ENCODE data around the gene TMEM163.
A peak's percentile ranks its signal among the peaks of the same experiment; 100 is the strongest.

TMEM163 gene

DNA sequence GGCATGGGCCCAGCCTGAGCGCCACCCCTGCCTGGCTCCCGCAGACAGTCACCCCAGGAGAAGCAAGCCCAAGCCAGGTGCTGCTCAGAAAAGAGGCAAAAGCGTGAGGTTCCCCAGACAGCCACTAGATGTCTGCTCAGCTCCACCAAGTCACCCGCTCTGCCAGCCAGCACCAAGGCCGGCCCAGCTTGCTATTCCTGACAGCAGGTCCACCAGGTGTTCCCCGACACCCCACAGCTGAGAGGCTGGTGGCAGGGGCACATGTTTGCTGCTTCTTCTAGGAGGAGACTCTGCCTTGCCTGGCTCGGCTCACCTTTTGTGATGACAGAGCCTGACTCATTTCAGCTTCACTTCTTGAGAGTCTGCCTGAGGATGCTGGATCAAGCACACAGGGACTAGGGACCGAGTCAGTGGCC lies 258.2 kb downstream of the TMEM163 start:
- in situ Hi-C loops (cut with HindIII; ENCODE audit: low pct_unique_long_range_greater_than_20kb, low sequenced_read_pairs): no loop called here
- peak; percentile 55 to 72 for DNase-seq (ENCODE audit: low read depth in 1 of 2, low spot score in 1 of 2)
- no peak for TF ChIP-seq JUND (IDR thresholded peaks at IDR 0.05; ENCODE audit: low read depth)

DNA sequence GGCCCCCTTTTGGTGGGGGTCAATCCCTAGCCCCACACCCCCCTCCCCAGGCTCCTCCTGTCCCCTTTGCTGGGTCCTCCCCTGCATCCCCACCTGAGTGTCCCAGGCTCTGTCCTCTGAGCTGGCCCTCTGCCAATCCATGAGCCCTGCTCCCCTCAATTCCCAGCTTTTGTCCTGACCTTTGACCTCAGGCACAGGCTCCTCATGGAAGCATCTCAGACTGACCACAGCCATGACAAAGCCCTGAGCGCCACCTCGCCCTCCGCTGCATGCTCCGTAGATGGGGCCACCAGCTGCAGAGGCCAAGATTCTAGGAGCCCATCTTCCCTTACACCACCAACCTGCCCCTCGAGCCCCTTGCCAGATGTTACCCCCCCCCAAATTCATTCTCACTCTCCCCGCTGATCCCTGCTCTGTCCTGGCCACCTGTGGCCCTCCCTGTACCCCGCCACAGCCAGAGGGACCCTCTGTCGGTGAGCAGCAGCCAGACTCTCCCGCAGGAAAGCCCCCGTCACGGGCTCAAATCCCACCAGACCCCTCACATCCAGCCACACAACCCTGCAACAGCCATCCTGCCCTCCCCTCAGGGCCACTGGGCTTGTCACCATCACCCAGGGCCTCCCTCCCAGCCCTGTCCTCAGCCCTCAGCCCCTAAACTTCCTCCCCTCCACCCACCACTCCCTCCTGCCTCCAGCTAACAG lies 258.9 kb downstream of the TMEM163 start:
- TF ChIP-seq JUND (IDR thresholded peaks at IDR 0.05; ENCODE audit: low read depth): no peak
- in situ Hi-C loops (cut with HindIII; ENCODE audit: low pct_unique_long_range_greater_than_20kb, low sequenced_read_pairs): no loop called here

DNA sequence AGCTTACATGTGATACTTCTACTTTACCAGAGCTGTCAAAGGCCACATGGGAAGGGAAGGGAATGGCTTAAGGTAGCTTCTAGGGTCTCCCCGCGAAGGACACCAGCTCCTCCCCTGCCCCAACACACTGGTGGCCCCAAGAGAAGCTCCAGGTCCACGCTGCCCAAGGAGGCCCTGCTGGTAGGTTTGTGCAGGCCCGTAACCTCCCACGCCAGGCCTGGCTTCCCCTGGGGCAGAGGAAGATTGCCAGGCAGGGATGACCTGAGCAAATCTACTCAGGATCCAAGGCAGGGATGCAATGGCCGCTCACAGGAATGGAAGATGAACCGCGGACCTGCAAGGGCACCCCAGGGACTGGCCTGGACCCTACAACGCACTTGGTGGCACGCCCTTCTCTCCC lies 259.9 kb downstream of the TMEM163 start:
- in situ Hi-C loops (cut with HindIII; ENCODE audit: low pct_unique_long_range_greater_than_20kb, low sequenced_read_pairs): no loop called here
- TF ChIP-seq JUND (IDR thresholded peaks at IDR 0.05; ENCODE audit: low read depth): no peak

More for the DNA sequence above, 258.9 kb downstream of the TMEM163 start:
- DNase-seq (ENCODE audit: low read depth in 1 of 2, low spot score in 1 of 2): no peak

DNA sequence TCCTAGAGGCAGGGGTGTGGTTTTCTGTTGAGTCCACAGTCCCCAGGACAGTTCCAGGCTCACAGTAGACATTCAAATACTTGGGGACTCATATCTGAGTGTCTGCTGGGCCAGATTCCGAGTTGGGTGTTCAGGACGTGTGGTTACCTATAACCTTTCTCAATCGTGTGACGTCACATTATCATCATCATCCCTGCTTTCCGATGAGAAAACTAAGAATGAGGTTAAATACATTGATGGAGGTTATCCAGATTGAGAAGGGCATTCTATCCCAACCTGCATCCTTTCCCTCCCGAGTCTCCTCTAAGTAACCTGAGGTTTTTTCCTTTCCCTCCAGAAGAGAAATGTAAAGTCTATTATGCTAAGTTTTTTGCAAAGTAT lies 260.3 kb downstream of the TMEM163 start:
- in situ Hi-C loops (cut with HindIII; ENCODE audit: low pct_unique_long_range_greater_than_20kb, low sequenced_read_pairs): no loop called here
- DNase-seq (ENCODE audit: low read depth in 1 of 2, low spot score in 1 of 2): no peak

More for the DNA sequence above, 259.9 kb downstream of the TMEM163 start:
- DNase-seq (ENCODE audit: low read depth in 1 of 2, low spot score in 1 of 2): no peak

DNA sequence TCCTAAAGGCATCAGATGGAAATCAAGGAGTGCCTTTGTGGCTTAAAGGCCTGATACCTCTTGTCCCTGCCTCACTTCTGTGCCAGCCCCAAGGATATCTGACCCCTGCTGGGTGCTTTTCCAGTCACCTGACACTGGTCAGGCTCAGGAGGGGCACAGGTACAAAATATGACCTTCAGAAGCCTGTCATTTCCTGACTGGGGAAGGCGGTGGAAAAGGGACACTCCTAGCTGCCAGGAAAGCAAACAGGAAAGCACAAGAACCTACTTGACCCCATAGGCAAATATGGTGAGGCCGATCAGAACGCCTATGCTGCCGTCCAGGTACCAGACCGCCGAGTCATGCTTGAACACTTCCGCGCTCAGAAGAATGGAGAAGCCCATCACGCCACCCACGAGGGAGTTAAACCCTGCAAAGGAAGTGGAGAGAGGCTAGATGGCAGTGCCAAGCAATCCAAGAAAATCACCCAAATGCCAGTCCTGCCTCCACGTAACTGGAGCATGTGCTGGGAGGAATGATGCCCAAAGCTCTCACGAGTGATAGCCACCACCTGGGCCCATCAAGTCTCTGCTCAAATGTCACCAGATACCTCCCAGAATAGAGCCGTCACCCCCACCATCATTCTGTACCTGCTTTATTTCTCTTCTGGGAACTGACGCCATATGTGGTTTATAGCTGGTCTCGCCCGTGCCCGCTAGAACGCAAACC lies 260.9 kb downstream of the TMEM163 start:
- no peak for DNase-seq (ENCODE audit: low read depth in 1 of 2, low spot score in 1 of 2)
- in situ Hi-C loops (cut with HindIII; ENCODE audit: low pct_unique_long_range_greater_than_20kb, low sequenced_read_pairs): no loop called here
- no peak for TF ChIP-seq JUND (IDR thresholded peaks at IDR 0.05; ENCODE audit: low read depth)

More for the DNA sequence above, 260.3 kb downstream of the TMEM163 start:
- no peak for TF ChIP-seq JUND (IDR thresholded peaks at IDR 0.05; ENCODE audit: low read depth)

DNA sequence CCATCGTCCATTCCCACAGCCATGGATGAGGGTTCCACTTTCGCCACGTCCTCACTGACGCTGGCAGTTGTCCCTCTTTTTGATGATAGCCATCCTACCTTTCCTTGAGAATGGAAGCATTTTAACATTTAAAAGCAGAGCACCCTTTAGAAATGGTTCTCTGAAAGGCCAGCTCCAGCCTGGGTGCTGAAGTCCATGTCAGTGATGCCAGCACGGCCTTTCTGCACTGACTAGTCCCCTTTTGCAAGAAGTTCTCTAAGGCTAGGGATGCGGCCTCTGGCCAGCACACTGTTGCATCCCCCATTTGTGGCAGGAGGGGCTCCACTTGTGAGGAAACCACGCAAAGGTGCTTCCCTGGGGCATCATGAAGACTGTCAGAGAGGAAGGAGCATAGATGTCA lies 261.4 kb downstream of the TMEM163 start:
- in situ Hi-C loops (cut with HindIII; ENCODE audit: low pct_unique_long_range_greater_than_20kb, low sequenced_read_pairs): no loop called here
- TF ChIP-seq JUND (IDR thresholded peaks at IDR 0.05; ENCODE audit: low read depth): no peak
- DNase-seq (ENCODE audit: low read depth in 1 of 2, low spot score in 1 of 2): no peak

DNA sequence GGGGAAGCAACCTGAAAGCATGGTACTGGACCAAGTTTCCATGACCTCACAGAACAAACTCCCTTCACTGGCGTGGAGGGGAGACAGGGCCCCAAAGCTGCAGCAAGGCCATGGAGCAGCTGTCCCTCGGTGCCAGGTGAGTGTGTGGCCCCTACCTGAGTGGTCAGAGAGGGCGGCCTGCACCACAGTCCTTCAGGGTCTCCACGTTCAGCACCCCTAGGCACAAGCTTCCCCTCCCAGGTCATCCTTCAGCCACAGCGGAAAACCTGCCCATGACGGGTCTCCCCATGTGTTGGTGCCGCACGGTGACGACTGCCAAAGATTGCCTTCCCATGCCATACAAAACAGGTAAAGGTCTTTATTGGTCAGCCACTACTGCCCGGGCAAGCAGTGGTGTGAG lies 263.4 kb downstream of the TMEM163 start:
- in situ Hi-C loops (cut with HindIII; ENCODE audit: low pct_unique_long_range_greater_than_20kb, low sequenced_read_pairs): no loop called here
- no peak for DNase-seq (ENCODE audit: low read depth in 1 of 2, low spot score in 1 of 2)
- no peak for TF ChIP-seq JUND (IDR thresholded peaks at IDR 0.05; ENCODE audit: low read depth)

DNA sequence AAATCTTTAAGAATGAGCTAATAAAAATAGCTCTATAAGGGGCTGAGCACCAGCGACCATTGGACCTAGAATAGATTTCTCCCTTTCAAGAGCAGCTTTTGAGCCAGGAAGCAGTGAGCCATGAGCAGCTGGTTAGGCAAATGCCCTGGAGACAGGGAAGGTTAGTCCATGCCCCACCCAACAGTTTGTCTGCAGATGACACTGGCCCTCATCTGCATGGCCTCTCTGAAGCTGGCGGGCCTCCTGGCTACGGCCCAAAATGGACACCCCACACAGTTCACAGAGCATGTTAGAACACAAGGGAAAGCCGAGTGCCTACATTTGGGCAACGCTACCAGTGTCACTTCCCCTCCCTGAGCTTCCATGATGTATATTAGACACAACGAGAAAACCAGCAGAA lies 263.9 kb downstream of the TMEM163 start:
- no peak for TF ChIP-seq JUND (IDR thresholded peaks at IDR 0.05; ENCODE audit: low read depth)
- in situ Hi-C loops (cut with HindIII; ENCODE audit: low pct_unique_long_range_greater_than_20kb, low sequenced_read_pairs): no loop called here
- no peak for DNase-seq (ENCODE audit: low read depth in 1 of 2, low spot score in 1 of 2)

DNA sequence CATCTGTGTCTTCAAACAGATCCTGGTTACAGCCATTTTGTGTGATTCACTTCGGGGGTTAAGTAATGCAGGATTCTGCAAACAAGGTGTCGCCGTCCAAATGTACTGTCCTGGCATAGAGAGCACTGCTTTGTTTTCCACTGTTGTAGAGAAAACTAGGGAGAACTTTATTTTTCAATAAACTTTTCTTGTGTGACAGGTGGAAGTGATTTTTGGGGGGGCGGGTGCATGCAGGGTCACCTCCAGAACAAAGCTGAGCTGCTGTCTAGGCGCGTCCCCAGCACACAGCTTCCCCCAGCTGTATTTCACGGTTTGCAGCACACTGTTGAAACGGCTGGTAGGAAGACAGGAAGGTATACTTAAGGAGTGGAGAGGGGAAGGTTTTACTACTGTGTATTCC lies 264.4 kb downstream of the TMEM163 start:
- TF ChIP-seq JUND (IDR thresholded peaks at IDR 0.05; ENCODE audit: low read depth): no peak
- DNase-seq (ENCODE audit: low read depth in 1 of 2, low spot score in 1 of 2): no peak
- in situ Hi-C loops (cut with HindIII; ENCODE audit: low pct_unique_long_range_greater_than_20kb, low sequenced_read_pairs): no loop called here

DNA sequence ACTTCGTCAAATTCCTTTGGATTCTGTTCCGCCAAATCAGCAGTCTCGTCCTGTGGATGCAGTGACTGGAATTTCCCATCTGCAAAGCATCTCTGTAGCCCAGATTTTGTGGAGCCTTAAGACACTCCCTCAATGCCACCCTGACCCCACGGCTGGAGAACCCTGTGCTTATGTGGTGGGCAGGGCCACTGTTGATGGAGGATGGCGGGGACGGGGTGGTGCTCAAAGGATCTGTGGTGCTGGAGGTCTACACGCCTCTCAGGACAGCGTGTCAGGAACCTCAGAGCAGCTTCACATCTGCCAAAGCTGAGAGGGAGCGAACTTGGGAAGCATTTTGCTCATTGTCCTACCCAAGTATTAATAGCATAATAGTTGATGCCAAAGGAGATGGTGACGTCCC lies 264.8 kb downstream of the TMEM163 start:
- in situ Hi-C loops (cut with HindIII; ENCODE audit: low pct_unique_long_range_greater_than_20kb, low sequenced_read_pairs): no loop called here
- no peak for DNase-seq (ENCODE audit: low read depth in 1 of 2, low spot score in 1 of 2)
- TF ChIP-seq JUND (IDR thresholded peaks at IDR 0.05; ENCODE audit: low read depth): no peak

DNA sequence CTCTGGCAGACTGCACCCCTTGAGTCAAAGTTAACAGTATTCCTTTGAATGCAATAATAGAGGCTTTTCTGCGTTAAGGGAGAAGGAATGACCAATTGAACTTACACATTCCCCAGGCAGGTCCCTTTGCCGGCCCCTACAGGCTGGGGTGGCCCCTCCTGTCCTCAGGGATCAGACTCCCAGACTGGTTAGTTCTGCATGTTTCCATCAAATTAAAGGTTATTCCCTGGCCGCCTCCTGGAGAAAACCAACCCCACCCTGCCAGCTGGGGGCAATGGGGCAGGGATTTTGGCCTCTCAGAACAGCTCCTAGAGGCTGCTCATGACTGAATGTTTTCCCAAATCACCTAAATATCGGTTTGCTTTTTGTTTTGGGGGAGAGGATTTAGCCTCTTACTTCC lies 265.3 kb downstream of the TMEM163 start:
- no peak for TF ChIP-seq JUND (IDR thresholded peaks at IDR 0.05; ENCODE audit: low read depth)
- no peak for DNase-seq (ENCODE audit: low read depth in 1 of 2, low spot score in 1 of 2)
- in situ Hi-C loops (cut with HindIII; ENCODE audit: low pct_unique_long_range_greater_than_20kb, low sequenced_read_pairs): no loop called here

DNA sequence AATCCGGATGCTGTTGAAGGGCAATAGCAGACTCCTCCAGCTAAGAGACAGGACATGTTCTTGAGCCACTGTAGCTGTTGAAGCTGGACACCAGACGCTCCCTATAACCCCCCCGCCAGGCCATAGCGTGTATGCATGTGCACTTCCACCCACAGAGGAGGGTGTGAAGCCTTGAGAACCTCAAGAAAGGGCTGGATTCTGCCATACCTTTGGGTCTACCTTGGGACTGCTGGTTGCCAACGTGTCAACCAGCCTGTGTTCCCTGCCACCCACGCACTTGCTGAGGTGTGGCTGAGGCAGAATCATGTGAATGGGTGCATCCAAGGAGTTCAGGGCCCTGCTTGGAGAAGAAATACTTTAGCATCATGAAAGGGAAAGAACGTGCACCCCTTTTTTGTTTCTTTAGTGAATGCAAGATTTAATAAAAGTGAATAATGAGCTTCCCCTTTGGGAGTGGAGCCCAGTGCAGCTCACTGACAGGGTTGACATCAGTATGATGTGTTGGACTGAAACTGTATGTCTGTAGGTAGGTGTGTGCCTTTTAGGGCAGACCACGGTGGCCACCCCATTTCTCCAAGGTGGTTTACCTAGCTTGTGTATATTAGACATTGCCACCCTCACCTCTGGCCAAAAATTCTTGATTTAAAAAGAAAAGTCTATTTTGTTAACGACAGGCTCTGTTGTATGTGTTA lies 266.6 kb downstream of the TMEM163 start:
- no peak for DNase-seq (ENCODE audit: low read depth in 1 of 2, low spot score in 1 of 2)
- no peak for TF ChIP-seq JUND (IDR thresholded peaks at IDR 0.05; ENCODE audit: low read depth)
- in situ Hi-C loops (cut with HindIII; ENCODE audit: low pct_unique_long_range_greater_than_20kb, low sequenced_read_pairs): no loop called here

DNA sequence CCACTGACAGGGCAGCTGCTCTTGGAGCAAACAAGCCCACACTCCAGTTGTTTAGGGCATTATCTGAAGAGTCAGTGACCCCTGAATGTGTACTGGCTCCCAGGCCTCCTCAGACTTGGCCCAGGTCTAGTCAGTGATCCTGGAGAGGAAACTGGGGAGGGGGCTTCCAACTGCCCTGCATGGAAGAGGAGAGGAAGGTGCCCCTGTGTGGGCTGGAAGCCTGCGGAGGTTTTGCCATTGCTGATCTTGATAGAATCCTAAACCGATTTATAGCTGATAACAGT lies 267.5 kb downstream of the TMEM163 start:
- in situ Hi-C loops (cut with HindIII; ENCODE audit: low pct_unique_long_range_greater_than_20kb, low sequenced_read_pairs): no loop called here
- no peak for DNase-seq (ENCODE audit: low read depth in 1 of 2, low spot score in 1 of 2)
- no peak for TF ChIP-seq JUND (IDR thresholded peaks at IDR 0.05; ENCODE audit: low read depth)

Measured in T47D (cell line).